ENCODE results near the gene SNPH. TPM values are rescaled to one million over a fixed set of nuclear protein-coding genes. Genes with fewer than 3 reads are reported as not detected.

The SNPH gene
- total RNA-seq, 6 donors from 2014 or later, result 1.0 to 17.3 (median 2.4) TPM

GRCh38 chr20:1328680-1329330, 62.7 kb downstream of the SNPH start, which contains the start of gene SDCBP2:
TSS of gene SDCBP2 (minus strand) at chr20:1329139. CDS start at chr20:1320416, 8,723 bp downstream.
- H3K9me3 ChIP-seq, result no peaks in the 10 kb centered on the region
- TF ChIP-seq POLR2A (IDR thresholded peaks at IDR 0.05), result peak in 1 of 4 donors; percentile 48
- no peak for TF ChIP-seq CTCF (IDR thresholded peaks at IDR 0.05)
- TF ChIP-seq POLR2AphosphoS5 (IDR thresholded peaks at IDR 0.05), result peak; percentile 26 to 51
- H3K27ac ChIP-seq, result peak within 1 kb of the TSS; percentile 93 to 99 (median 97)
- H3K4me3 ChIP-seq, result peak within 1 kb of the TSS in 1 of 4 donors; percentile 1
- H3K4me1 ChIP-seq, result peaks cover 62 to 82% (median 73%) of the 10 kb centered on the region in 4 donors
- ATAC-seq (ENCODE audit: low FRiP score in 2 of 2) (peak in 1 of 2 donors; percentile 38), DNase-seq (peak in 1 of 2 donors; percentile 84)
- 59 to 66% methylated on average over 8 of the region's 8 CpGs for WGBS, 2 donors
- H3K27me3 ChIP-seq, result no peaks in the 10 kb centered on the region
- peaks cover 0 to 3% (median 0%) of the 10 kb centered on the region in 4 donors for H3K36me3 ChIP-seq

DNA sequence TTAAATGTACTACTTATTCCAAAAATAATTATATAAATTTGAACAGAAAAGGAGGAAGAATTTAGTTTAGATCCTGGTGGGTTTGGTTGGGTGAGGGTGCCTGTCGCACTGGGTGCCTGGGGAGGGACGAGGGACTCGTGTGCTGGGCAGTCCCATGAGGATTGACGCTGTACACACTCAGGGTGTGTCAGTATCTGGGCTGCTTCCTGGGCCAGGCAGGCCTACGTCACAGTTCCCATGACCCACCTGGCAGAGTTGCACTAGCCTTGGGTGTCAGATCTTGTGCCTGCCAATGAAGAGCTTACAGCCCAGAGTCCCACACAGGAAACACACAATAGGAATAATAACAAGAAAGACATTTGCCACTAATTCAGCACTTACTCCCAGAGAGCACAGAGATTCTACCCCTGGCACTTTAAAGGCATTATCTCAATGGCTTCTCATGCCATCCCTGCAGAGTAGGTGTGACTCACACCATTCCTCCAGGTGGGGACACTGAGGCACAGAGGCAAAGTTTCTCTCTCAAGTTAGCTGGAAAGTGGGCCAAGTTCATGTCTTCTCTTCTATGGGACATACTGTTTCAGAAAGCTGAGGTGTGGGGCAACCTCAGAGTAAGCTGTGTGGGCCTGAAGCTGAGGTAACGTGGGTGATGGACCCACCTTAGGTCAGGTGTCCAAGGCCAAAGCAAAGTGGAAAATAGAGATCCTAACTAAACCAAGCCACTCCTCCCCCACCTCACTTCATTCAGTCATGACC, 64.2 kb downstream of the SNPH start:
- peaks cover 64 to 84% (median 74%) of the 10 kb centered on the region in 4 donors for H3K4me1 ChIP-seq
- ATAC-seq (ENCODE audit: low FRiP score in 2 of 2) (no peak), DNase-seq (peak in 1 of 2 donors; percentile 65)
- peak overlapping the region; percentile 93 to 99 (median 97) for H3K27ac ChIP-seq
- no peak overlapping the region for H3K4me3 ChIP-seq
- WGBS, 2 donors, result 63 to 68% methylated on average over 6 of the region's 6 CpGs
- no peaks in the 10 kb centered on the region for H3K27me3 ChIP-seq
- H3K36me3 ChIP-seq, result peaks cover 0 to 3% (median 0%) of the 10 kb centered on the region in 4 donors
- no peaks in the 10 kb centered on the region for H3K9me3 ChIP-seq
- TF ChIP-seq CTCF (IDR thresholded peaks at IDR 0.05), result no peak
- TF ChIP-seq POLR2A (IDR thresholded peaks at IDR 0.05), result peak in 1 of 4 donors; percentile 23
- TF ChIP-seq POLR2AphosphoS5 (IDR thresholded peaks at IDR 0.05), result peak; percentile 34 to 77
- TF ChIP-seq EP300 (IDR thresholded peaks at IDR 0.05), result peak in 2 of 4 donors; percentile 19 to 64

DNA sequence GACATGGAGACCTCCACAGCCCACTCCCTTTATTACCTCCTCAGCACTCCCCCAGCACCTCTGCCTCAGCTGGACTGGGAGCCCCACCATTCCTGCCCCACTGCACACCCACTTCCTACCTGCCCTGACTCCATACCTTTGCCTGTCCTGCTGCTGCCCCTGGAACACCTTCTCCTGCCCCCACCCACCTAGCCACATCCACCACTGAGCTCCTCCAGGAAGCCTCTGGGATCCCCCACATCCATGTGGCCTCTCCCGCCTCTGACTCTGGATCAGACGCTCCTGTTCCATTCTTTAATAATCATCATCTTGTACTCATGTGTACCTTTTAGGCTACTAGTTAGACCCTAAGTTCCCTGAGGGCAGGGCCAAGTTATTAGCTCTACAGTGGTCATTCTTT, 65.0 kb downstream of the SNPH start:
- no peak for TF ChIP-seq EP300 (IDR thresholded peaks at IDR 0.05)
- no peak for TF ChIP-seq POLR2AphosphoS5 (IDR thresholded peaks at IDR 0.05)
- Histone ChIP-seq H3K27ac (peak overlapping the region; percentile 93 to 99 (median 97)), H3K4me3 (no peak overlapping the region), H3K9me3 (no peaks in the 10 kb centered on the region), H3K27me3 (no peaks in the 10 kb centered on the region), H3K36me3 (peaks cover 0 to 3% (median 0%) of the 10 kb centered on the region in 4 donors), H3K4me1 (peaks cover 68 to 88% (median 80%) of the 10 kb centered on the region in 4 donors)
- ATAC-seq (ENCODE audit: low FRiP score in 2 of 2) (no peak), DNase-seq (peak in 1 of 2 donors; percentile 12)
- 91 to 98% methylated on average over 2 of the region's 2 CpGs for WGBS, 2 donors

DNA sequence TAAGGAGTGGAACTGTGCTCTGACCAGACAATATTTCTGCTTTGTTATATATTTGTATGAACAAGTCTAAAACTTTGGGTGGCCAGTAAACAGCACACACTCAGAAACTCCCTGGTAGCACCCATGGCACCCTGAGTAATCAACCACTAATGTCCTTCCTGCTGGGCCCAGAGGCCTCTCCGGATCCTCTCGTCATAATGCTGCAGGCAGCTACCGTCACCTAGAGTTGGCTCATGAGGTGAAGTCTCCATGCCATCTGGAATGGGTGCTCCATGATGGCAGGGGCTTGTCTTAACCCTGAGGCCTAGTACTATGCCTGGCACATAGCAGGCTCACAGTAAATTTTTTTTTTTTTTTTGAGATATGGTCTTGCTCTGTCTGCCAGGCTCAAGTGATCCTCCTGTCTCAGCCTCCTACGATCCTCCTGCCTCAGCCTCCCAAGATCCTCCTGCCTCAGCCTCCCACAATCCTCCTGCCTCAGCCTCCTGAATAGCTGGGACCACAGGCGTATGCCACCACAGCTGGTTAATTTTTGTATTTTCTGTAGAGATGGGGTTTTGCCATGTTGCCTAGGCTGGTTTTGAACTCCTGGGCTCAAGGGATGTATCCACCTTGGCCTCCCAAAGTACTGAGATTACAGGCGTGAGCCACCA, 65.8 kb downstream of the SNPH start:
- no peak overlapping the region for H3K4me3 ChIP-seq
- TF ChIP-seq POLR2A (IDR thresholded peaks at IDR 0.05), result no peak
- no peak for TF ChIP-seq EP300 (IDR thresholded peaks at IDR 0.05)
- TF ChIP-seq POLR2AphosphoS5 (IDR thresholded peaks at IDR 0.05), result no peak
- TF ChIP-seq CTCF (IDR thresholded peaks at IDR 0.05), result no peak
- peak in 1 of 2 donors; percentile 8 for DNase-seq
- H3K27ac ChIP-seq, result peak overlapping the region; percentile 93 to 99 (median 97)
- WGBS, 2 donors, result 93 to 95% methylated on average over 6 of the region's 6 CpGs
- no peak for ATAC-seq (ENCODE audit: low FRiP score in 2 of 2)
- no peaks in the 10 kb centered on the region for H3K27me3 ChIP-seq
- peaks cover 0 to 3% (median 0%) of the 10 kb centered on the region in 4 donors for H3K36me3 ChIP-seq
- H3K9me3 ChIP-seq, result no peaks in the 10 kb centered on the region
- H3K4me1 ChIP-seq, result peaks cover 68 to 88% (median 78%) of the 10 kb centered on the region in 4 donors

Data from upper lobe of left lung (tissue), 6 donors.